CMK (cell line): Measurements from ENCODE around the gene PPP2R5C.
"Not testable (repeated sequence)": the region's sequence is repeated elsewhere in the genome, so short reads cannot be mapped to it uniquely, and the experiment has no call there.

ENCODE experiments used
- DNase-seq: peaks from one replicate; pipeline ENCODE4 v3.0.0-alpha.2; 2010; ENCODE audit warnings: low read depth

Gene PPP2R5C

GRCh38 chr14:101781240-101782061, 19.9 kb downstream of the PPP2R5C start:
- DNase-seq: no peak

GRCh38 chr14:101783260-101784016, 21.9 kb downstream of the PPP2R5C start:
- DNase-seq: no peak

- no peak for DNase-seq
Measured at GRCh38 chr14:101784631-101785030, 23.1 kb downstream of the PPP2R5C start.

GRCh38 chr14:101788016-101788635, 26.6 kb downstream of the PPP2R5C start:
- no peak for DNase-seq

- DNase-seq: no peak
Measured at GRCh38 chr14:101789222-101789621, 27.7 kb downstream of the PPP2R5C start.

GRCh38 chr14:101790232-101790631, 28.7 kb downstream of the PPP2R5C start:
- DNase-seq: no peak

GRCh38 chr14:101791919-101792572, 30.5 kb downstream of the PPP2R5C start:
- no peak for DNase-seq

- no peak for DNase-seq
Measured at GRCh38 chr14:101796016-101796415, 34.5 kb downstream of the PPP2R5C start.

- no peak for DNase-seq
Measured at GRCh38 chr14:101796479-101796878, 35.0 kb downstream of the PPP2R5C start.

GRCh38 chr14:101797856-101798255, 36.3 kb downstream of the PPP2R5C start:
- DNase-seq: no peak

GRCh38 chr14:101804373-101804772, 42.9 kb downstream of the PPP2R5C start:
- not testable (repeated sequence) for DNase-seq

- DNase-seq: not testable (repeated sequence)
Measured at GRCh38 chr14:101806252-101806651, 44.7 kb downstream of the PPP2R5C start.

GRCh38 chr14:101808020-101808641, 46.6 kb downstream of the PPP2R5C start:
- peak; percentile 21 for DNase-seq

GRCh38 chr14:101808894-101809670, 47.6 kb downstream of the PPP2R5C start:
- DNase-seq: no peak

GRCh38 chr14:101809671-101810514, 48.4 kb downstream of the PPP2R5C start:
- peak; percentile 81 for DNase-seq

- DNase-seq: no peak
Measured at GRCh38 chr14:101810897-101811621, 49.5 kb downstream of the PPP2R5C start.

GRCh38 chr14:101812071-101812470, 50.6 kb downstream of the PPP2R5C start:
- DNase-seq: no peak

- DNase-seq: no peak
Measured at GRCh38 chr14:101813171-101813759, 51.8 kb downstream of the PPP2R5C start.

- DNase-seq: no peak
Measured at GRCh38 chr14:101813833-101814232, 52.3 kb downstream of the PPP2R5C start.
